ENCODE measurements around the gene HNF1A.
"Not testable (repeated sequence)": the region's sequence is repeated elsewhere in the genome, so short reads cannot be mapped to it uniquely, and the experiment has no call there.

The HNF1A gene, protein sequence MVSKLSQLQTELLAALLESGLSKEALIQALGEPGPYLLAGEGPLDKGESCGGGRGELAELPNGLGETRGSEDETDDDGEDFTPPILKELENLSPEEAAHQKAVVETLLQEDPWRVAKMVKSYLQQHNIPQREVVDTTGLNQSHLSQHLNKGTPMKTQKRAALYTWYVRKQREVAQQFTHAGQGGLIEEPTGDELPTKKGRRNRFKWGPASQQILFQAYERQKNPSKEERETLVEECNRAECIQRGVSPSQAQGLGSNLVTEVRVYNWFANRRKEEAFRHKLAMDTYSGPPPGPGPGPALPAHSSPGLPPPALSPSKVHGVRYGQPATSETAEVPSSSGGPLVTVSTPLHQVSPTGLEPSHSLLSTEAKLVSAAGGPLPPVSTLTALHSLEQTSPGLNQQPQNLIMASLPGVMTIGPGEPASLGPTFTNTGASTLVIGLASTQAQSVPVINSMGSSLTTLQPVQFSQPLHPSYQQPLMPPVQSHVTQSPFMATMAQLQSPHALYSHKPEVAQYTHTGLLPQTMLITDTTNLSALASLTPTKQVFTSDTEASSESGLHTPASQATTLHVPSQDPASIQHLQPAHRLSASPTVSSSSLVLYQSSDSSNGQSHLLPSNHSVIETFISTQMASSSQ

DNA sequence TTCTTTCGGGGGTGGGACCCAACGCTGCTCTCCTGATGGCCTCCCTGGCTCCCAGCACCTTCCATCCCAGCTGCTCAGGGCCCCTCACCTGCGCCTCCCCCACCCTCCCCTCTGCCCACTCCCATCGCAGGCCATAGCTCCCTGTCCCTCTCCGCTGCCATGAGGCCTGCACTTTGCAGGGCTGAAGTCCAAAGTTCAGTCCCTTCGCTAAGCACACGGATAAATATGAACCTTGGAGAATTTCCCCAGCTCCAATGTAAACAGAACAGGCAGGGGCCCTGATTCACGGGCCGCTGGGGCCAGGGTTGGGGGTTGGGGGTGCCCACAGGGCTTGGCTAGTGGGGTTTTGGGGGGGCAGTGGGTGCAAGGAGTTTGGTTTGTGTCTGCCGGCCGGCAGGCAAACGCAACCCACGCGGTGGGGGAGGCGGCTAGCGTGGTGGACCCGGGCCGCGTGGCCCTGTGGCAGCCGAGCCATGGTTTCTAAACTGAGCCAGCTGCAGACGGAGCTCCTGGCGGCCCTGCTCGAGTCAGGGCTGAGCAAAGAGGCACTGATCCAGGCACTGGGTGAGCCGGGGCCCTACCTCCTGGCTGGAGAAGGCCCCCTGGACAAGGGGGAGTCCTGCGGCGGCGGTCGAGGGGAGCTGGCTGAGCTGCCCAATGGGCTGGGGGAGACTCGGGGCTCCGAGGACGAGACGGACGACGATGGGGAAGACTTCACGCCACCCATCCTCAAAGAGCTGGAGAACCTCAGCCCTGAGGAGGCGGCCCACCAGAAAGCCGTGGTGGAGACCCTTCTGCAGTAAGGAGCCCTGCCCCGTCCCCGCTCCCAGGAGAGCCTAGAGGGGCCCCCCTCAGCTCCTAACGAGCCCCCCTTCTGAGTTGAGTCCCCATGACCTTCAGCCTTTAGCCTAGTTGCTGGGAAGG lies at the start of gene HNF1A:
Gene HNF1A (plus strand): TSS at position 248 of the 924 bp plus-strand sequence. CDS start 226 bp downstream, at position 474.
- no peak for DNase-seq

DNA sequence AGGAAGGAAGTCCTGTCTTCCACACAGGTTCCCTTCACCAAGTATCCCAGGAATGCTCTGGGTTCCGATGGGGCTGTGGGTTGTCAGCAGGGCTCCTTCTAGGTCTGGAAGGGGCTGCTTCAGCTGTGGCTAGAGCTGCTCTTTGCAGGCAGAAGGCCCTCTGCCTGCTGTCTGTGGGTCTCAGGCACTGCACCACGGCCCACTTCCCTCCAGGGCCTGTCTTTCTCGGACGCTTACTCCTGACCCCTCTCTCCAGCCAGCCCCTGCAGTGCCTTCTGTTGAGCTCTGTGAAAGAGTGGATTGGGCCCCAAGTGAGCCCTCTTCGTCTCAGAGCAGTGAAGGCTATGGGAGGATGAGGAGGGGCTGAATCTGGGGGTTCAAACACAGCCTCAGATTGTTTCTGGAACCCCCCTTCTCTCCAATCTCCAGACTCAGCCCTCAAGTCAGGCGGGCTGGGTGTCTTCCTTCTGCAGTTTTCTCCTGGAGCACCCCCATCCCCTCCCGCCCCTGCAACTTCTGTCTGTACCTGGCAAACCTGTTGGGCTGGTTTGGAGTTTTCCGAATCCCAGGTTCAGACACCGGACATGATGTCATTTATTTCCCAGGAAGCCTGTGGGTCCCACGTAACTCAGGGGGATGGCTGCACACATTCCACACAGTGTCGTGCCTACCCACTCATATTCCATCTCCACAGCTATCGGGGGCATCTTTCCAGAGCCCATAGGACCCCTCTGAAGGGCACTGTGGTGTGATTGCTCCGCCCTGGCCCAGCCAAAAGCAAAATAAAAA lies 49.3 kb upstream of the HNF1A start:
- DNase-seq, result no peak

- no peak for DNase-seq
Measured at GRCh38 chr12:120930032-120930431, 48.3 kb upstream of the HNF1A start.

- no peak for DNase-seq
Measured at GRCh38 chr12:120932058-120932457, 46.3 kb upstream of the HNF1A start.

GRCh38 chr12:120932956-120933526 lies 45.3 kb upstream of the HNF1A start:
- no peak for DNase-seq

- no peak for DNase-seq
Measured at GRCh38 chr12:120933786-120934185, 44.6 kb upstream of the HNF1A start.

- no peak for DNase-seq
Measured at GRCh38 chr12:120936197-120936596, 42.1 kb upstream of the HNF1A start.

- no peak for DNase-seq
Measured at GRCh38 chr12:120938496-120938895, 39.8 kb upstream of the HNF1A start.

GRCh38 chr12:120939523-120939922 lies 38.8 kb upstream of the HNF1A start:
- DNase-seq, result no peak

DNA sequence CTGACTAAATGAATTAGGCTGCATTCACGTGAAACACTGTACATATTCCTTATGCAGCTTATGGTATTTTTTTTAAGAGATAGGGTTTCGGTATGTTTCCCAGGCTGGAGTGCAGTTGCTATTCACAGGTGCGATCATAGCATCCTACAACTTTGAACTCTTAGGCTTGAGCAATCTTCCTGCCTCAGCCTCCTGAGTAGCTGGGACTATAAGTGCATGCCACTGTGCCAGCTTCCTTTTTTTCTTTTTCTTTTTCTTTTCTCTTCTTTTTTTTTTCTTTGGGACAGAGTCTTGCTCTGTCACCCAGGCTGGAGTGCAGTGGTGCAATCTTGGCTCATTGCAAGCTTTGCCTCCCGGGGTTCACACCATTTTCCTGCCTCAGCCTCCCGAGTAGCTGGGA lies 38.3 kb upstream of the HNF1A start:
- DNase-seq, result no peak

- DNase-seq, result no peak
Measured at GRCh38 chr12:120940799-120941198, 37.5 kb upstream of the HNF1A start.

DNA sequence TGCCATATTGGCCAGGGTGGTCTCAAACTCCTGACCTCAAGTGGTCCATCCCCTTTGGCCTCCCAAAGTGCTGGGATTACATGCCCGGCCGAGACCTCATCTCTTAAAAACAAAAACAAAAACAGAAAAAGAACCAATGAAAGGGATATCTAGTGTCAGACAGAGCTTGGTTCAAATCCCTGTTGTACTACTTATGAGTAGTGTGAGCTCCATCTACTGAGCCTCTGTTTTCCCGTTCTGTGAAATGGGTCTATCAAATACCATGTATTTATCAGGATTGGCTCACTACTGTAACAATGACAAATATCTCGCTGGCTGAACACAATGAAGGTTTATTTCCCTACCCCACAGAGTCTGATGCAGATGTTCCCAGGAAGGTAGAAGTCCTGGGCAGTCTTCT lies 36.9 kb upstream of the HNF1A start:
- no peak for DNase-seq

DNA sequence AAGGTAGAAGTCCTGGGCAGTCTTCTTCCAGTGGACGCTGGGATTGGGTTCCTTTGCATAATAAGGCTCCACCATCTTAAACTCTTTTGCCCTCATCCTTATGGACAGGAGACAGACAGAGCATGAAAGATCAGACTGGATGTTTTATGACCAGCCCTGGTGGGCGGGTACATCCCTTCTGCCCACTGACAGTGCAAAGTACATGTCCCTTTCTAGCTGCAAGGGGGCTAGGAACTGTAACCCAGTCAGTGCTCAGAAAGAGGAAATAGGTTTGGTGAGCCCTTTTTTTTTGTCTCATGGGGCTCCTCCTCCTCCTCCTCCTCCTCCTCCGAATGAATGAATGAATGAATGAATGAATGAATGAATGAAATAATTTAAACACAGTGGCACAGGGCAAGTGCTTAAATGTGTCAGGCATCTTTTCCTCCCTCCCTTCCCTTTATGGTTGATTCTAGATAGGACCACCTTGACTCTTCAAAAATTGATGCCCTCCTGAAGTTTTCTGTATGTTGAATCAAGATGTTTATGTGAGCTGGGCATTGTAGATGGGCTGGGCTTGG lies 36.4 kb upstream of the HNF1A start:
- no peak for DNase-seq

GRCh38 chr12:120943482-120943881 lies 34.9 kb upstream of the HNF1A start:
- no peak for DNase-seq

GRCh38 chr12:120944645-120945217 lies 33.6 kb upstream of the HNF1A start:
- DNase-seq, result peak in 1 of 2 experiments; percentile 32

DNA sequence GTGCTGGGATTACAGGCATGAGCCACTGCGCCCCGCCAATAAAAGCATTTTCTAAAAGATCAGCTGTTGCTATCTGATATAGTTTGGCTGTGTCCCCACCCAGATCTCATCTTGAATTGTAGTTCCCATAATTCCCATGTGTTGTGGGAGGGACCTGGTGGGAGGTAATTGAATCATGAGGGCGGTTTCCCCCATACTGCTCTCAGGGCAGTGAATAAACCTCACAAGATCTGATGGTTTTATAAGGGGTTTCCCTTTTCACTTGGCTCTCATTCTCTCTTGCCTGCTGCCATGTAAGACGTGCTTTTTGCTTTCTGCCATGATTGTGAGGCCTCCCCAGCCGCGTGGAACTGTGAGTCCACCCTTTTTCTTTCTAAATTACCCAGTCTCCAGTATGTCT lies 32.8 kb upstream of the HNF1A start:
- not testable (repeated sequence) for DNase-seq

DNA sequence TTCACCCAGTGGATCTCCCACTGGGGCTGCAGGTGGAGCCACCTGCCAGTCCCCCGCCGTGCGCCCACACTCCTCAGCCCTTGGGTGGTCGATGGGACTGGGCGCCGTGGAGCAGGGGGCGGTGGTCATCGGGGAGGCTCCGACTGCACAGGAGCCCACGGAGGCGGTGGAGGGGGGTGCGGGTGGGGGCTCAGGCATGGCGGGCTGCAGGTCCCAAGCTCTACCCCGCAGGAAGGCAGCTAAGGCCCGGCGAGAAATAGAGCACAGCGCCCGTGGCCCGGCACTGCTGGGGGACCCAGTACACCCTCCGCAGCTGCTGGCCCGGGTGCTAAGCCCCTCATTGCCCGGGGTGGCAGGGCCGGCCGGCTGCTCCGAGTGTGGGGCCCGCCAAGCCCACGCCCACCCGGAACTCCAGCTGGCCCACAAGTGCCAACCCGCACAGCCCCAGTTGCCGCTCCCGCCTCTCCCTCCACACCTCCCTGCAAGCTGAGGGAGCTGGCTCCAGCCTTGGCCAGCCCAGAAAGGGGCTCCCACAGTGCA lies 28.0 kb upstream of the HNF1A start:
- not testable (repeated sequence) for DNase-seq

DNA sequence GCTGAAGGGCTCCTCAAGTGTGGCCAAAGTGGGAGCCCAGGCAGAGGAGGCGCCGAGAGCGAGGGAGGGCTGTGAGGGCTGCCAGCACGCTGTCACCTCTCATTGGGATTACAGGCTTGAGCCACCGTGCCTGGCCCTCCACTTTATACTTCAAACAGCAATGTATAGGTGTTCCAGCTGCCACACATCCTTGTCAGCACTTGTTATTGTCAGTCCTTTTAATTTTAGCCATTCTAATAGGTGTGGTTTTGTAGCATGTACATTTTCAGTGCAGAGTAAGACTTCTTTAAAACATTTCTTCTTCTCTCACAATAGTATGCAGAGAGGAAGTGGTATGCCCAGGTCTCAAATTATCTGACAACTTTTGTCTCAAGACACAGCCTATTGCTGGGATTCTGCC lies 27.5 kb upstream of the HNF1A start:
- no peak for DNase-seq

GRCh38 chr12:120955232-120955631 lies 23.1 kb upstream of the HNF1A start:
- DNase-seq, result no peak

- DNase-seq, result no peak
Measured at GRCh38 chr12:120956579-120957300, 21.6 kb upstream of the HNF1A start.
